ENCODE data around the gene GRM7.

The GRM7 gene

DNA sequence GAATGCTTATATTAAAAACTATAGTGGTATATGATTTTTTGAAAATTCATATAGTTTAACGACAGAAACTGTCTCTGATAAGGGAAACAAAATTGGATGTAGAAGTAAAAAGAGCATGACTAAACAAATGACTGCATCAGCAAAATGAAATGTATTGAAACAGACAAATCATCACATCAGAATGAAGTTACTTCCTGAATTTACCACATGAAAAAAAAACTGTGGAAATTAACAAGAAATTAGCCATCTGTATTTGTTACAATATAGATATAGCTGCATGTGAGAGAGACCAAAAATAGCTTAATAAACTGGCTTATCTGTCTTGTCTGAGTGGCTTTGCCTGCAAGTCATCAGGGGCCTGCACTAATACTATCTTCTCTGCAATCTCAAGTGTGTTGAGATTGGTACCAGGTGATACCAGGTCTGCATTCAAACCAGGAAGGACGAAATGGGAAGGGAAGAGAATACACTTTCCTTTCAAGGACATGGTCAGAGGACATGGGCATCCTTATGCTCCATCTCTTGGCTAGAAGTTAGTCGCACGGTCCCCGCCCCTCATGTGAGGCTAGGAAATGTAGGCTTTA lies 388.7 kb downstream of the GRM7 start:
- no peak for DNase-seq

DNA sequence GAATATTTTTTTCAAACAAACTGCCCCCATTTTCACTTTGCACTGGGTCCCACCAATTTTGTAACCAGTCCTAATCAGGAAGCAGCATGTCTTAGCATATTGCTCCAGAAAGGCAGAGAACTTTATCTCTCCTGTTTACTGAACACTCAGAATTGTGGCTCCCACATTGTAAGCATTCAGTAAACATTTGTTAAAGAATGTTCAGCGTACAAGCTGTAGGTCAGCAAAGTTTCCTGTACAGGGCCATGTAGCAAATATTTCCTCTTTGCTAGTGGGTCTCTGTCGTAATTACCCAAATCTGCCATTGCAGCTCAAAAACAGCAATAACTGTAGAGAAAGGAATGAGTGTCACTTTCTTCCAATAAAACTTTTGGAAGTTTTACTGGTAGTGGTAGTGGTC lies 393.3 kb downstream of the GRM7 start:
- no peak for DNase-seq

DNA sequence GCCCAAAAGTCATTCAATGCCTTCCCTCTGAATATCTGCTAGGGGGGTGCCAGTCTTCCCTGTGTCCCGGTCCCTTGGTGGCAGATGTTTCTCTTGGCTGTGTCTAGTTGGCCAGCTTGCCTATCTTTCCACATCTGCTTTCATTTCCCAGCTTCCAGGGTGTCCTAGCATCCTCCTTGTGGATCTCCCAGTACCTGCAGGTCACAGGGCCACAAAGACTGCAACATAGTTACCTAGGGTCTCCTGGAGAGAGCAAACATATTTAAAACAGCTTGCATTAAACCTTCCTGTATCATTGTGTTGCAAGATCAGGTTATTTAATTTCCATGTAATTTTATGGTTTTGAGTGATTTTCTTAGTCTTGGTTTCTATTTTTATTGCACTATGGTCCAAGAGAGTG lies 400.1 kb downstream of the GRM7 start:
- DNase-seq, result no peak

- no peak for DNase-seq
Measured at GRCh38 chr3:7263347-7264195, 402.7 kb downstream of the GRM7 start.

DNA sequence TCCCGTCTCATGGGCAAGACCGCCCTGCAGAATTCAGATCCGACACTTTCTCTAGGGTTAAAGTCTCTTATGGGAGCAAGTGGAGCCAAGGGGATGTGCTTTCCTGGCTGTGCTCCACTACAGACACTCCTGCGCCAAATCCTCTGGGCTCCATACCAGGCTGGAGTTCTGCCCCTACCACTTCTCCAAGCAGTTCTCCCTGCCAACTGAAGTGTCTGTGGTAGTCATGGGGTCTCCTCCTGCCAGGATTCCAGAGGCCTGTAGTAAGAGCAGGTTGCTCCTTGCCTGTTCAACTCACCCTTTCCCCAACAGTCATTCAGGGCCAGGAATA lies 403.2 kb downstream of the GRM7 start:
- DNase-seq, result no peak

DNA sequence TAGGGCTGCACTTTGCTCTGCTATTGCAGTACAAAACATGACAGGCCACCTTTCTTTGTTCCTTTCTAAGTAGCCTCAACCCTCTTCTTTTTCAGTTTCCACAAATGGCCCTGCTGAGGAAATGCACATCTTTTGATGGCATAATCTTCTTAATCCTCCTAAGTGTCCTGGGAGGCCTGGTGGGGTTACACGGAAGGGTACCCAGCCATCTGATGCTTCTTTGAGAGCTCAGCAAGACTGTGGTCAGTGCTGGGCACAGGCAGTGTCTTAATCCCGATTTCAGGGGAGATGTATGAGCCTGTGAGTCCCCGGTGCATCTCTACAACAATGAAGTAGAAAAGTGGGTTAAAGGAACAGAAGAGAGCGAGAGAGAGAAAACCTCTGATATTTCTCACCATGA lies 404.8 kb downstream of the GRM7 start:
- no peak for DNase-seq

DNA sequence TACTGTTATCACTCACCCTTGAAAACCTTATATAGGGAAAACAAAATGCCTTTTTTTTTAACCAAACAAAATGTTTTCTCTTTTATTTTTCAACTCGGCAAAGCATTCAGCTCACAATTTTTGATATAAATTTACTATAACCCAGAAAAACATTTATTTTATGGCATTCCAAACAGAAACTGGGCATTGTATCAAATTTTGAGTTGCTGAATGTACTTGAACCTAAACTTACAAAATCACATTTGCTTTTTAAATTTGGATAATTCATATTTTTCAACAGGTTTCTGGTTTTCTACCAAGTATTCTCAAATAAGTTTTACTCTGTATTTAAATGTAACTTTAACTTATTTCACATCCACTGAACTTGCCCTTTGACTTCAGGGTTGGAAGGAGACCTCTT lies 405.6 kb downstream of the GRM7 start:
- no peak for DNase-seq

DNA sequence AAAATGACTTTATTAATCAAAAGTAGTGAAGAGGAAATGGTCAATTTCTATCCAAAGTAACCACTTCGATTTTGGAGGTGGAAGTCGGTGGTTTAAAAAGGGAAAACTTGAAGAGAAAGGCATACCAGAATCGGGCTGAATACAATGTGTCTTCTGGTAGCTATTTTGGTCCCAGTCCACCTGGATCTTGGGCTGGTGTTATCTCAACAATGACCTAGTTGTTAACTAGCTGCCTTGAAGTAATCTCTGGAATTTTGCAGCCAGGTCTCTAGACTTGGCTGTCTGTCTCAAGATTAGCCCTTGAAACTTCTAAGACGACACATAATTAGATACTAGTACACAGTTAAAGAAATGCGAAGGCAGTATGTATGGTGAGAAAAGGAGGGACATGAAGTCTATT lies 409.8 kb downstream of the GRM7 start:
- DNase-seq, result no peak

- no peak for DNase-seq
Measured at GRCh38 chr3:7271631-7272030, 410.7 kb downstream of the GRM7 start.

DNA sequence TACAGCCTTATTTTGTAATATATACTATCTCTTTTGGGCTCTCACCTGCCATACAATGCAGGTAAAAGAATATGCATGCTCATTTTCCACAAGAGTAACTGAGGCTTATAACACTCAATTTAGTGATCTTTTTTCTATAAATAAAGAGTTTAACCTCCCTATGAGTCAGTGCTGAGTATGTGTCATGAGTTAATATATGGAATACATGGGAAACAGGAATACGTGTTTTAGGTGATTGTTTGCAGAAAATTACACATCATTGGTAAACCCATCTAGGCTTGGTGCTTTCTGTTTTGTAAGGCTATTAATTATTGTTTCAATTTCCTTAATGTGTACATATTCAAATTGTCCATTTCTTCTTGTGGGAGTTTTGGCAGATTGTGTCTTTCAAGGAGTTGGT lies 411.3 kb downstream of the GRM7 start:
- no peak for DNase-seq

DNA sequence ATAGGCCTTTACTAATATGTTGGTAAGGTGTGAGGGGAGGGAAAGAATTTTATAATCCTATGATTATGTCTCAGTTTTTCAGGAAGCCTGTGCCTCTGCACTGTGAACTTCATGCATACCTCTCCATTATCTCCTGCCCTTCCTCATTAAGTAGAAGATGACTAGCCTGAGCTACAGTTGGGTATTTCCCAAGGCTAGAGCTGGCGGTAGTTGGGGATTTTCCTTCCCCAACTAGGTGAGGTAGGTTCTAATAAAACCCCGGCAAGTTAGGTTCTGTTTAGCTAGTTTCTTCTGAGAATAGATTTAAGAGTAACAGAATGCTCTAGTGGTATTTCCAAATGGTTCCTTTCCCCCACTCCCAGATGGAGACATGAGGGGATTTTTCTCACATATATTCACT lies 414.5 kb downstream of the GRM7 start:
- DNase-seq, result no peak

GRCh38 chr3:7280318-7280717 lies 419.4 kb downstream of the GRM7 start:
- DNase-seq, result no peak

DNA sequence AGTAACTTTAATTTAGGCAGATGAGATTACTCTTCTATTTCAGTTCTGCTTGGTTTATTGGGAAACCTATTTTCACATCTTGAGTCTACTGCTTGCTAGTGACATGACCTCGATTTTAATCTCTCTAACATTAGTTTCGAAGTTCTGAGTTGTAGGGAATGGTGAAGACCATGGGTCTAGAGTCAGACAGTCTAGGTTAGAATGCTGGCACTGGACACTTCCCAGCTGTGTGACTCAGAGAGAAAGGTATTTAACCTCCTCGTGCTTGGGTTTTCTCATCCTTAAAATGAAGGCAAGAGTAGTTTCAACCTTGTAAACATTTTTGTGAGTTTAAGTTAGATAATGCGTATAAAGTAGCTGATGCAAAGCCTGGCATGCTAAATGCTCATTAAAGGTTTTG lies 422.1 kb downstream of the GRM7 start:
- no peak for DNase-seq

DNA sequence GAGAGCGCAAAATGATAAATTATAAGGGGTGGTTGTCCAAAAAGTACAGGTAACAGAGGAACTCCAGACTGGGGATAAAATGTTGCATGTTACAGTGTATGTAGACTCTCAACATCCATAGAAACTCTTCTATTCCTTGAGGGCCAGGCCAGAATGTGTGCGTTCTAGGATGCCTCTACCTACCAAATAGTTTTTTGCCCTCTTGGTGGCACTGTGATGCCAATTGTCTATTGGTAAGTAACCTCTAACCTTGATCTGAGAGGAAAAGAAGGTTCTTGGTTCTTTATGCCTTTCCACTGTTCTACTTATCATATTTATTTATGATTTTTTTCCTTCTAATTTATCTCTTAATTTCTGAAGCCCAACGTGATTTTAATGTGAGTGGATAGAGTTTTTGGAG lies 424.6 kb downstream of the GRM7 start:
- DNase-seq, result no peak

DNA sequence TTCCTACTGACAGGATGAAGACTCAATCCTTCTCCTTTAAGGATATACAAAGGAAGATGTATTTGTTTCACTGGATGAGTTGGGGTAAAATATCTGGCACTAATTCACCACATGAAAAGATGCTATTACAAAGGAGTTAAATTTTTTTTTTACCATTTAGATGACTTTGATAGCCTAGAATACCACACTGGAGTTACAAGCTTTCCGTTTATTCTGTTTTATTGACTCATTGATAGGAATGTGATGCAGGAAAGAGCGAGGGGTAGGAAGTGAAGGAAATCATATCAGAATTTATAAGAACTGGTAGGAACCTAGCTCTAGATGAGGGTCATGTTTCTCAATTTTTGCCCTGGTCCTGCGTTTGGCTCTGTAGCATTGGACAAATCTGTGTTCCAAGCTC lies 427.2 kb downstream of the GRM7 start:
- no peak for DNase-seq

DNA sequence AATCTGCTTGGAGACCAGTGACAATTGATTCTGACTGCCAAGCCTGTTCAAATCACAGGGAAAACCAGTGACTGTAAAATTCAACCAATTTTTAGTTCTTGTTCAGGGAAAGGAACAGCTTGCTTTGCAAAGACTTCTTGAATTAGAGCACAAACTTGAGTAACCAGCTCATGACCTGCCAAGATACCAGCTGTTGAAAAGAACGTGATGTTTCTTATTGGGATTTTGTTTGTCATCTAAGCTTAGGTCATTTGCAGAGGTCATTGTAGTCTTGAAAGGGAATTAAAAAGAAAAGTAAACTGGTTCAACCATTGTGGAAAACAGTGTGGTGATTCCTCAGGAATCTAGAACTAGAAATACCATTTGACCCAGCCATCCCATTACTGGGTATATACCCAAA lies 428.2 kb downstream of the GRM7 start:
- no peak for DNase-seq

GRCh38 chr3:7290077-7290825 lies 429.3 kb downstream of the GRM7 start:
- no peak for DNase-seq

DNA sequence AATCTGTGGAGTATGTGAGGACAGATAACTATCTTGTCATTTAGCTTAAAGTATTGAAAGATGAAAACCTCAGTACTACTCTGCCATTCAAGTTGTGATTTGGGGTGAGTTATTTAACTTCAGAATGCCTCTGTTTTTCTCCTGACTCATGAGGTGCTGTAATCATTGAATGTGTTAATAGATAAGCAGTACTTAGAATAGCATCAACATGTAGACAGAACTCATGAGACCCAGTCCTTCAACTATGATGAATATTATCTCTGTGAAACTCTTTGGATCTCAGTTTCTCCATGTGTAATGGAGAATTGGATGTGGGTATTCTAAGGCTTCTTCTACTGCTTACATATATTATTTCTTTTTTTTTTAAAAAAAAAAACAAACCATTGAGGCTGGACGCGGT lies 431.4 kb downstream of the GRM7 start:
- DNase-seq, result no peak

GRCh38 chr3:7293286-7293685 lies 432.4 kb downstream of the GRM7 start:
- DNase-seq, result no peak

DNA sequence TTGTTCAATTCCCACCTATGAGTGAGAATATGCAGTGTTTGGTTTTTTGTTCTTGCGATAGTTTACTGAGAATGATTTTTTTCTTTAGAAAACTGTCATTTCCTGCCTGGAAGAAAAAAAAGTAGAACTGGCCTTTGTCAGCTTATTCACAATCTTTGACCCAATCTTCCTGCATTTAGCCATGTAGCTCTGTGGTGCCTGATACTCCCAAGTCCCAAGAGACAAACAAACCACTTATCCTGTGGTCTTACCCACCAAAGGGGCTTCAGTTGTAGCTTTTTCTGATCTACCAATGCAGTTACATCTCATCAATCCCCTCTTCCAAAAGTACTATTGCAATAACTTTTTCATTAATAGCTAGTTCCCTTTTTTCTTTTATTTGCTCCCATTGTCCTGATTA lies 444.6 kb downstream of the GRM7 start:
- DNase-seq, result no peak

GRCh38 chr3:7306901-7307300 lies 446.0 kb downstream of the GRM7 start:
- no peak for DNase-seq

DNA sequence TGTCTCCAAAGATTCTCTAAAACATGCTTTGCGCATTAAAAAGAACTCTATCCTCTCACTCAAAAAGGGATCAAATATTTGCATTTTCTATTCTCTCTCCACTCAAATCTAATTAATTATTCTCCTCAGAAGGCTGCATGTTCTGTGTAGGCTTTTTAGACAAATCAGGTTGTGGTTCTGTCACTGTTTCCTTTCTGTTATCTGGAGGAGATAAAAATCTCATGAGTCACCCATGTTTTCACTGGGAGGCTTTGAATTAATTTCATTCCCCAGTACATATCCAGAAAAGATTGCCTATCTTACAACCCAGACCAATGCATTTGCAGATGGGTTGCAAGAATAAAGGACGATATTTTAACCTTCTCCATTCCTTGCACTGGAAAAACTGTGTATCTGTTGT lies 446.5 kb downstream of the GRM7 start:
- no peak for DNase-seq

- no peak for DNase-seq
Measured at GRCh38 chr3:7309641-7310102, 448.8 kb downstream of the GRM7 start.

DNA sequence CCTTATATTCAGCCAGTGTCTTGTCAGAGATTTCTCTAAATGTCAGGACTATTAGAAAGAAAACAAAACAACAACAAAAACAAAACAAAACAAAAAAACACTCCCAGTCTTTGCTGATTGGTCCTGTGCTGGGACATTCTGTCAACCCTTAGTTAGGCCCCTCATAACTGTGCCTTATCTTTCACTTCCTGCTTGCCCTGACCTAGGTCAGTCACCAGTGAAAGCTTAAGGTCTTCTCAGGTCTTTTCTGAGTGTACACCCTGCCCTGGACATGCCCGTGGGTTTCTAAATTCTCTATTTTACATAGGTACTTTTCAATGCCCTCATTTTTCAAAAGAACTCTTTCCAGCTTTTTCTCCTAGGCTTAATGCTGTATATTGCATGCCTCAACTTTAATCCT lies 454.1 kb downstream of the GRM7 start:
- no peak for DNase-seq
